ENCODE data around the gene MRPS22.

MRPS22 gene

GRCh38 chr3:139301183-139301582, 42.6 kb upstream of the MRPS22 start:
- TF ChIP-seq CTCF (conservative IDR thresholded peaks at IDR 0.05): no peak
- no peak overlapping the region for H3K27ac ChIP-seq

GRCh38 chr3:139301654-139302053, 42.2 kb upstream of the MRPS22 start:
- TF ChIP-seq CTCF (conservative IDR thresholded peaks at IDR 0.05): no peak
- no peak overlapping the region for H3K27ac ChIP-seq

- no peak overlapping the region for H3K27ac ChIP-seq
- no peak for TF ChIP-seq CTCF (conservative IDR thresholded peaks at IDR 0.05)
Measured at GRCh38 chr3:139302084-139302800, 41.6 kb upstream of the MRPS22 start.

- TF ChIP-seq CTCF (conservative IDR thresholded peaks at IDR 0.05): no peak
- H3K27ac ChIP-seq: no peak overlapping the region
Measured at GRCh38 chr3:139302801-139303113, 41.1 kb upstream of the MRPS22 start.

GRCh38 chr3:139303216-139303615, 40.6 kb upstream of the MRPS22 start:
- H3K27ac ChIP-seq: no peak overlapping the region
- TF ChIP-seq CTCF (conservative IDR thresholded peaks at IDR 0.05): no peak

- no peak for TF ChIP-seq CTCF (conservative IDR thresholded peaks at IDR 0.05)
- no peak overlapping the region for H3K27ac ChIP-seq
Measured at GRCh38 chr3:139304383-139304782, 39.4 kb upstream of the MRPS22 start.

GRCh38 chr3:139306078-139306477, 37.7 kb upstream of the MRPS22 start:
- no peak overlapping the region for H3K27ac ChIP-seq
- no peak for TF ChIP-seq CTCF (conservative IDR thresholded peaks at IDR 0.05)

Measured in VCaP (cell line).